Spleen (tissue), 7 donors: Measurements from ENCODE around the gene TUT7.

ENCODE experiments used
- POLR2A ChIP-seq, 3 donors: fragments of 450-650 bp; IDR thresholded peaks; one replicate each; pipeline ENCODE4 v1.5.1; 2017; ENCODE audit warnings: antibody characterized with exemption in 3 of 3, mild to moderate bottlenecking in 1 of 3
- TF ChIP-seq, protein P1 (sequence below), 11 experiments: fragments of 200-600 bp in 7 of 11; fragments of 450-650 bp in 4 of 11; sonication (generic) in 4 of 11; IDR thresholded peaks in 8 of 11; conservative IDR thresholded peaks in 3 of 11; 1 replicate in 7 of 11; 2 replicates in 4 of 11; pipeline versions ENCODE4 v1.4.0 to v1.8.0; 2016 to 2021; ENCODE audit warnings: antibody characterized with exemption in 11 of 11, inconsistent platforms in 4 of 11, mild to moderate bottlenecking in 1 of 11
- donor health status: DM: no; HTN: no; CAD: no; lungs with moderate emphysema.
- donor health status: DM: no; HTN: no; CAD: no.
- donor health status: DM: no; HTN: no; CAD: no.

GRCh38 chr9:86356871-86357866 is 3.0 kb upstream of the TUT7 start:
- TF ChIP-seq, protein P1, sequence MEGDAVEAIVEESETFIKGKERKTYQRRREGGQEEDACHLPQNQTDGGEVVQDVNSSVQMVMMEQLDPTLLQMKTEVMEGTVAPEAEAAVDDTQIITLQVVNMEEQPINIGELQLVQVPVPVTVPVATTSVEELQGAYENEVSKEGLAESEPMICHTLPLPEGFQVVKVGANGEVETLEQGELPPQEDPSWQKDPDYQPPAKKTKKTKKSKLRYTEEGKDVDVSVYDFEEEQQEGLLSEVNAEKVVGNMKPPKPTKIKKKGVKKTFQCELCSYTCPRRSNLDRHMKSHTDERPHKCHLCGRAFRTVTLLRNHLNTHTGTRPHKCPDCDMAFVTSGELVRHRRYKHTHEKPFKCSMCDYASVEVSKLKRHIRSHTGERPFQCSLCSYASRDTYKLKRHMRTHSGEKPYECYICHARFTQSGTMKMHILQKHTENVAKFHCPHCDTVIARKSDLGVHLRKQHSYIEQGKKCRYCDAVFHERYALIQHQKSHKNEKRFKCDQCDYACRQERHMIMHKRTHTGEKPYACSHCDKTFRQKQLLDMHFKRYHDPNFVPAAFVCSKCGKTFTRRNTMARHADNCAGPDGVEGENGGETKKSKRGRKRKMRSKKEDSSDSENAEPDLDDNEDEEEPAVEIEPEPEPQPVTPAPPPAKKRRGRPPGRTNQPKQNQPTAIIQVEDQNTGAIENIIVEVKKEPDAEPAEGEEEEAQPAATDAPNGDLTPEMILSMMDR (IDR thresholded peaks at IDR 0.05 in 8 of 11, conservative IDR thresholded peaks at IDR 0.05 in 3 of 11), result no peak
- TF ChIP-seq POLR2A (IDR thresholded peaks at IDR 0.05), result no peak
